NCI-H526 treated with DMSO at 0.1 percent for 48 hours (cell line): ENCODE data around the gene RBMS3.
"Not testable (repeated sequence)": the region's sequence is repeated elsewhere in the genome, so short reads cannot be mapped to it uniquely, and the experiment has no call there.

Experiments used
- DNase-seq: peaks from one replicate; lab custom pipeline; 2025; lab: John Stamatoyannopoulos, UW

RBMS3 gene

GRCh38 chr3:29481969-29482767, 201.3 kb downstream of the RBMS3 start:
- no peak for DNase-seq

GRCh38 chr3:29484633-29485032, 203.8 kb downstream of the RBMS3 start:
- DNase-seq = no peak

GRCh38 chr3:29486096-29486495, 205.2 kb downstream of the RBMS3 start:
- DNase-seq = peak; percentile 75

GRCh38 chr3:29486917-29487316, 206.0 kb downstream of the RBMS3 start:
- DNase-seq = no peak

- peak; percentile 16 for DNase-seq
These were observed 208.1 kb downstream of the RBMS3 start for GRCh38 chr3:29488922-29489321.

GRCh38 chr3:29493109-29493508, 212.2 kb downstream of the RBMS3 start:
- no peak for DNase-seq

- DNase-seq = no peak
These were observed 213.6 kb downstream of the RBMS3 start for GRCh38 chr3:29494305-29495036.

GRCh38 chr3:29497282-29497681, 216.4 kb downstream of the RBMS3 start:
- DNase-seq = no peak

- no peak for DNase-seq
These were observed 221.9 kb downstream of the RBMS3 start for GRCh38 chr3:29502771-29503170.

GRCh38 chr3:29503314-29503713, 222.4 kb downstream of the RBMS3 start:
- DNase-seq = no peak

GRCh38 chr3:29503958-29504357, 223.1 kb downstream of the RBMS3 start:
- DNase-seq = no peak

GRCh38 chr3:29506502-29506901, 225.6 kb downstream of the RBMS3 start:
- DNase-seq = no peak

GRCh38 chr3:29511701-29512100, 230.8 kb downstream of the RBMS3 start:
- DNase-seq = peak; percentile 38

GRCh38 chr3:29512641-29513040, 231.8 kb downstream of the RBMS3 start:
- no peak for DNase-seq

GRCh38 chr3:29513236-29513635, 232.4 kb downstream of the RBMS3 start:
- DNase-seq = no peak

- no peak for DNase-seq
These were observed 233.3 kb downstream of the RBMS3 start for GRCh38 chr3:29514170-29514569.

GRCh38 chr3:29514912-29515311, 234.0 kb downstream of the RBMS3 start:
- DNase-seq = no peak

GRCh38 chr3:29515451-29515850, 234.6 kb downstream of the RBMS3 start:
- DNase-seq = no peak

- no peak for DNase-seq
These were observed 235.3 kb downstream of the RBMS3 start for GRCh38 chr3:29516164-29516563.

- DNase-seq = no peak
These were observed 239.9 kb downstream of the RBMS3 start for GRCh38 chr3:29520764-29521163.

- DNase-seq = no peak
These were observed 240.4 kb downstream of the RBMS3 start for GRCh38 chr3:29521293-29521692.

GRCh38 chr3:29521751-29522150, 240.9 kb downstream of the RBMS3 start:
- no peak for DNase-seq

- not testable (repeated sequence) for DNase-seq
These were observed 243.6 kb downstream of the RBMS3 start for GRCh38 chr3:29524433-29524832.
